GM18907 (cell line): ENCODE data around the gene GALNT18.

Experiments
- ATAC-seq: cut with Tn5 transposase; IDR thresholded peaks from one replicate; pipeline ENCODE4 v1.9.1; 2021; ENCODE audit warnings: mild to moderate bottlenecking, moderate library complexity; ENCODE audit not compliant: unreplicated experiment

GALNT18 gene

DNA sequence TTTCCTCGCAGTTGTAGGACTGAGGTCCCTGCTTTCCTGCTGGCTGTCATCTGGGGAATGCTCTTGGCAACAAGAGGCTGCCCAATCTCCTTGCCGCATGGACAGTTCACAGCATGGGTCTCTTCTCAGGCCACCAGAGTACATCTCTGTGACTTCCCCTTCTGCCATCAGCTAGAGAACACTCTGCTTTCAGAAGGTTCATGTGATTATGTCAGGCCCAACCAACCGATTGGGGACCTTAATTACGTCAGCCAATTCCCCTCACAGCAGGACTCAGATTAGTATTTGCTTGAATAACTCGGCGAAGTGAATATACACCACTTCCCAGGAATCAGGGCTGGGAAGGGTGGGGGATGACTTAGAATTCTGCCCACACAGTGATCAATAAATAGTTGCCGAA, 206.8 kb downstream of the GALNT18 start:
- ATAC-seq: no peak

DNA sequence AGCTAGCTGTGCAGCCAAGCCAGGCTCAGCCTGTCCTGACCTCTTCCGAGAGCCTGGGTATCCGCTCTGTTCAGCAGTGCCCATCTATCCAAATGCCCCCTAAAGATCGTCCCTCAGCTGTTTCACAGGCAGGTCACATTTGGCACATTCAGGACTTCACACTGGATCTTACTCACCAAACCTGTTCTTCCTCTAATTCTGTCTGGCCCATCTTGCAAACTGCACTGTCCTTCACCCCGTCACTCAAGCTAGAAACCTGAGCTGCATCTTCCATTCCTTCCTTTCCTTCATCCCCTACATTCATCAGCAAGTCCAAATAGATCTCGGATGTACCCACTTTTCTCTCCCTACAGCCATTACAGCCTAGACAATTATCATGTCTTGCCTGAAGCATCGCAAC, 208.0 kb downstream of the GALNT18 start:
- ATAC-seq: no peak

DNA sequence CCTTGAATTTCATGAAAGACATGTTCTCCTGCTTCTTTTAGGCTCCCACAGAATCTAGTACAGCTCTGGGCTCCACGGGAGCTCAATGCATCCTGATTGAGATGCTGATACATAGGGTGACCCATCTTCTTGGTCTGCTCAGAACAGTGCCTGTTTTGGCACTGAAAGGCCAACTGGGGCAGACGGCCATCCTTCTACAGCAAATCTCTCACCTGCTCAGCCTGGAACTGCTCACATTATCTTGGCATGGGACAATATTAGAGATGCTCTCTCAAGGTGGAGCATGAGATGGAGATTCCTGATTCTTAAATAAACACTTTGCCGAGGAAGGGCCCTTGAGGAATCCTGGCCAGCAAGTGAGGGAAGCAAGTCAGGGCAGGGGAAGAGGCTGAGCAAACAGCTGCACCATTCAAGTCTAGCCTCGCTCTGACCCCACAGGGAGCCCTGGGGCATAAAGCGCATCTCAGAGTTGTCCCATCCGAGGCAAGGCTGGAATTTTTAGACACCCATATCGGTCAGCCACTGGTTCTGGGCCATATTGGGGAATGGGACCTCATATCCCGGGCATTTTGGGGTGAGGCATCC, 210.3 kb downstream of the GALNT18 start:
- no peak for ATAC-seq

DNA sequence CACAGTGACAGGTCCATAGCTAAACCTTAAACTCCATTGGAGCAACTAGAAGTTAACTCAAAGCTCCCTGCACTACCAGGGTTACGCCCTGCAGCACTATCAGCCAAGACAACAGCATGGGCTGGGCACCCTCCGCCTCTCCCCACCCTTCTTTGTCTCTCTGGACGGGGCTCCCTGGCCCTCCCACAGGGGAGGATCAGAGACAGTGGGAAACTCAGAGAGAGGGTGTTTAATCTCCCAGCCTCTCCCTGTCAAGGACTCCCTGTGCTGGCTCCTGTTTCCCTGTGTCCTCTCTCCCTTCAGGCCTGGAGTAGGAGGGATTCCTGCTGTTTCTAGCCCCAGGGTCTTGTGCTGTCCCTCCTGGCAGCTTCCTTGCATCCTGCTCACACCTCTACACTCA, 211.9 kb downstream of the GALNT18 start:
- ATAC-seq: no peak

- ATAC-seq: no peak
Observed at GRCh38 chr11:11409224-11409623, 212.6 kb downstream of the GALNT18 start.

DNA sequence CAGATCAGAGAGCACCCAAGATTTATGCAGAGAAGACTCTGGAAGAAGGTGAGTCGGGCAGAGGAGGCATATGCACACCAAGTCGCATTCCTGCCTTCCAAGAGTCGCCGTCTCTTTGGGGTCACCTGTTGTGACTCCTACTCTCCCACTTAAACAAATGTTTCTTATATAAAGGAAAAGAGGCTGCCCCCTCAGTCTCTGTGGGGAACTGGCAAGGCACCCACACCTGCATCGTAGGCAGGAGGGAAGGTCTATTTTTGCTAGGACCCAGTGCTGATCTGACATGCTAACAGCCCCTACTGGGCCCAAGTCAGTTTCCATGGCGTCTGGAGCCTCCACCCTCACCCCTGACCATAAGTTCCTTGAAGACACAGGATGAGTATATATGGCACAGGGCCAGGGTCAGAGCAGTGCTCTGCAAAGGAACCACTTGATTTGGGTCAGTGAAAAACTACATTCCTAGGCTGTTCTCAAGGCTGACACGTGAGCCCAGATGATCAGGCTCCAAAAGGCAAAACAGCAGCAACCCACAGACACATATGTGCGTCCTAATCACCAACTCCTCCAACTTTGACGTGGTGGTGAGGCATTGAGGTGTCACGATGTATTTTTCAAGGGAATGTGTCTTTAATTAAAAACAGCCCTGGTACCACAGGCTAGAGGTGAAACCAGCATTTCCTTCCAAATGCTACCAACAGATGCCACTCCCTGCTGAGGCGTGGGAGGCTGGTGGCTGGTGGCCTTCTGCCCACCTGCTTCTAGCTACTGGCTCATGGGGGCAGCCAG, 213.2 kb downstream of the GALNT18 start:
- ATAC-seq: no peak

- no peak for ATAC-seq
Observed at GRCh38 chr11:11407763-11408084, 214.1 kb downstream of the GALNT18 start.

DNA sequence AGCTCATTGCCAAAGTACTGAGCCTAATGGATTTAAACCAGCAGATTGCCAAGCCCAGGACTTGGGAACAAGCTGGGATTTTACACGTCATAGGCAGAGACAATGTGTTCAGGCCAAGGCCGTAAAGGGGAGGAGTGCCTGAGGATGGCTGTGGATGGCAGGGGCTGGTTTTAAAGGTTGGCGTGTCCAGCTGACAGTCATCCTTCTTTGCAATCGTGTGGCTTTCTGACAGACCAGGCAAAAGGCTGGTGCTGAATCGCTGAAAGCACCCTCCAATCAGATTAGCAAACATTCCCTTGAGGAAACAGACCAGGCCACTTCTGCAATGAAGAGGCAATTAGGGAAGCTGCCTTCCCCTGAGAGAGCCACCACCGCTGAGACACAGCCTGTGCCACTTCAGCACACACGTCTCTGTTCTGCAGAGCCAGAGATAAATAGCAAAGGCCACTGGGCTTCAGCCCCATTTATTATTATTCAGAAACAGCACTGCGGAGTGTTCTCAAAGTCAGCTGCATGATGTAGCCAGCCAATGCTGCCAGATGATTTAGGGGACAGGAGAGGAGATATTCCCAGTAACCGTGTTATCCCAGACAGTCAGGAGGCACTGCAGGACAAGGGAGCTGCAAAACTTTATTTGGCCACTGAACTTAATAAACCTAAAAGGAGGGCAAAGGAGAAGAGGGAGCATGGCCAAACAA, 214.6 kb downstream of the GALNT18 start:
- no peak for ATAC-seq

GRCh38 chr11:11406652-11407051, 215.2 kb downstream of the GALNT18 start:
- no peak for ATAC-seq

DNA sequence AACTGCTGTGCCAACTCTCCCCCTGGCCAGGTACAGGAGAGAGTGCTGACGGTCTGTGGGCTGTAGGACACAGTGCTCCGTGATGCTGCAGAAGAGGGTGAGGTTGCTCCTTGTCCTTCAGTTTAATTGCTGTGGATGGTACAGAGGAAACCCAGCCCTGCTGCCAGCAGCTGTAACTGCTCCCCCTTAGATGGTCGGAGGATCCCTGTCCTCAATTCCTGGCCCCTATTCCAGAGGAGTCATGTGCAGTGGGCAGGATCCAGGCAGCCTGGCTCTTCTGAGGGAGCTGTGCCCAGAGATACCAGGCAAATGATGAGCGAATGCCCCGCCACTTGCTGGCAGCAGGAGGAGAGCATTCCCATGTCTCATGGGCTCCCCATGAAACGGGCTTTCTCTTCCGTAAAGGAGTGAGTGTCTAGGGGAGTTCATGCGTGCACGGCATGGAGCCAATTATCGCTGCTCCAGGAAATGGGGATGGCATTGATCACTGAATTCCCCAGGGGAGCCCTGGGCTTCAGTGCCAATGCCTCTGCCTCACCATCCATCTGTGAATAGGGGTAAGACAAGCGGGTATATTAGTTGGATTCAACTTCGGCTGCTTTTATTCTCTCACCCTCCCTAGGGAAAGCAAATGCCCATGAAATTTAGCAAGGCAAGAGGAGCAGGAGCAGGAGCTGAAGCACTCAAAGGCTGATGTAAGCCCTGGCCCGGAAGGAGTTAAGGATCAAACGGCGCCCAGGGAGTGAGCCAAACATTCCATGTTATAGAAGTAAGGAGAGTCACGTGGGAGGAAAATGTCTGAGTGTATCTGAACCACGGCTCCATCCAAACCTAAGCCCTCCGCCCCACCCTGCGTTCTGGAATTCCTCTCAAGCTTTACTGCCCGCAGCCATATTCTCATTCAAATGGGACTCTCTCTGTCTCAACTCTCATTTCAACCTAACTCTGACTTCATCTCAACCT, 217.8 kb downstream of the GALNT18 start:
- no peak for ATAC-seq

- no peak for ATAC-seq
Observed at GRCh38 chr11:11401960-11402535, 219.8 kb downstream of the GALNT18 start.

DNA sequence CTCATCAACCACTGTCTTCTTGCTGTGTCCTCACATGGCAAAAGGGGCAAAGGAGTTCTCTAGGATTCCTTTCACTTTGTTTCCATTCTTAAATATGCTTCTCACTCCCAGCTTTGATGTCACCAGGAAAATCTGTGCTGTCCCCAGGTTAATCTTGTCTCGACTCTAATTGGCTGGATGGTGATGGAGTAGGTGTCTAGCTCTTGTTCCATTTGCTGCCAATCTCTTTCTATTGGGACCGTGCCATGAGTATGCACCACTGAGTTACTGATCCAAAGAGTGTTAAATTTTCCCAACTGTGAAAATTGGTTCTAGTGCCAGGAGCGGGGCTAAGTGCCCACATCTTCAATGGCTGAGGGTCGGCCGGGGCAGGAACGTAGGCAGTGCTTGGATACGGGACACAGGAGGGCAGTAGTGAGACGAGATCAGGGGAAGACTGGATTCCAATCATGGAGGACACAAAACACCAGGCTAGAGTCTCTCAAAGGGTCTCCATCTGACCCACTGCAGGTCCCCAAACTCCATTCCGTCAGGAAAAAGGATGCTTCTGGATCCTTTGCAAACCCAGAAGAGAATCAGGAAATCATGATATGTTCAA, 221.1 kb downstream of the GALNT18 start:
- no peak for ATAC-seq

DNA sequence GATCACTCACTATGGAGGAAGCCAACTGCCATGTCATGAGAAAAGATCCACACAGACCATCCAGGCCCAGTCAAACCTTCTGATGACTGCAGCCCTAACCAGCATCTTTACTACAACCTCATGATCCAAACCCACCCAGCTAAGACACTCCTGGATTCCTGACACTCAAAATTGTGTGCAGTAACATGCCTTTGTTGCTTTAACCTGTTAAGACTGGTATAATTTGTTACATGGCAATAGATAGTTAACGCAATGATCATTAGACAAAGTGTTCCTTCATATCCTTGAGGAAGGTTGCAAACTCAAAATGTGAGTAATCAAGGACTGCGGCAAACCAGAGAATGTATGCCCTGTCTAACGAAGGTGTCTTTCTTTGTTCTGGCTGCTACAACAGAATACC, 221.7 kb downstream of the GALNT18 start:
- no peak for ATAC-seq

- no peak for ATAC-seq
Observed at GRCh38 chr11:11397781-11398180, 224.0 kb downstream of the GALNT18 start.

DNA sequence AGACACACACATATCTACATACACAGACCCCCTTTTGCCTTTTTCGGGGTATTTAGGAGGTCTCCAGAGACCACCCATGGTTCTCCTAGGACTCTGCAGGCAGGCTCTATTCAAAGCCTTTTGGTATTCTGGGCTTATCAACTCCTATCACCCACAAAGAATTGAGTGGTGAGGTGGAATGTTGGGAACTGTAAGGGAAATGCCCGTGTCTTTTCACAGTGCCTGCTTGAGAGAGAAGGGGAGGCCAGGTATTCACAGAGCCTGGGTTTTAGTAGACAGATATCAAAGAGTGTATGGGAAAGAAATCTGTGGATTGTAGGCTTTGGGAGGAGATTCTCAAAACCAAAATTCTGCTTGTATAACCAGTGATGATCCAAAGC, 224.8 kb downstream of the GALNT18 start:
- ATAC-seq: no peak

GRCh38 chr11:11396301-11397035, 225.3 kb downstream of the GALNT18 start:
- no peak for ATAC-seq

- no peak for ATAC-seq
Observed at GRCh38 chr11:11395126-11395525, 226.7 kb downstream of the GALNT18 start.

DNA sequence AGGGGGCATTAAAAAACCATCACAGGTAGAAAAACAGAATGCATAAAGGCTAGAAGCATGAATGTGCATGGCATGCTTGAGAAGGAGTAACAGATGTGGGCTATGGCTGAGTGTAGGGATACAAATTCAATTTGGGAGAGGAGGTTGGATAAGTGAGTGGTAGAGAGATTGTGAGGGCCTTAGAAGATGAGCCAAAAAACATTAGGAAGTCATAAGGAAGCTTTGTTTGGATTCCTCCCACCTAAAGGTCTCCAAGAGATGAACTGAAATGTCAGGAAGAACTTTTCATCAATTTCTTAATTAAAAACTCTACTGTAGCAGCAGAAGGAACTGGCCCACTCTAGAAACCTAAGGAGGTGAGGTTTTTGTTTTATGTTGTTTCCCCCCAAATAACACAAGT, 227.6 kb downstream of the GALNT18 start:
- ATAC-seq: no peak

DNA sequence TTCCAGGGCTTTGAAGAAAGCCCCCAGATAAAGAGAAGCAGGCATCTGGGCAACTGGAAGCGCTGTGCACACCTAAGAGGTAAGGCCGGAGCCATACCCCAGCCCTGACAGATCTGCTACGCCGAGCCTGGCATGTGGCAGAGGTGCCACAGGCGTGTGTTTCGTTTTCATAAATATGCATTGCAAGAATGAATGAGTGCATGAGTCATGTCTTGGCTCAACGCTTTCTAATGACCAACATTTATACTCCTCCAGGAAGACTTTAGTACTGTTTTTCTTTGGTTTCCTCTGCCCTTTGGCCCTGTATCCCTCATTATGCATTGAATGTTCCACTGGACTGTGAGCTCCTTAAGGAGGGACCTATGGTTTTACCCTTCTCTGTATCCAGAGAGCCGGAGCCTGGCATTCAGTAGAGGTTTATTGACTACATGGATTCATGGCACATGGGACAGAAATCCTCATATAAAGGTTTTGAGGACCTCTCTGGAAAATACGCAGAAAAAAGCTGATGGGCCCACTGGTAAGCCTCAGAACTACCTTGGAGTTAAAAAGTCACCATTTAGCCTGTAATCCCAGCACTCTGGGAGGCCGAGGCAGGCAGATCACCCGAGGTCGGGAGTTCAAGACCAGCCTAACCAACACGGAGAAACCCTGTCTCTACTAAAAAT, 229.9 kb downstream of the GALNT18 start:
- ATAC-seq: no peak
